ENCODE measurements around the gene MEIOB.

Gene MEIOB

DNA sequence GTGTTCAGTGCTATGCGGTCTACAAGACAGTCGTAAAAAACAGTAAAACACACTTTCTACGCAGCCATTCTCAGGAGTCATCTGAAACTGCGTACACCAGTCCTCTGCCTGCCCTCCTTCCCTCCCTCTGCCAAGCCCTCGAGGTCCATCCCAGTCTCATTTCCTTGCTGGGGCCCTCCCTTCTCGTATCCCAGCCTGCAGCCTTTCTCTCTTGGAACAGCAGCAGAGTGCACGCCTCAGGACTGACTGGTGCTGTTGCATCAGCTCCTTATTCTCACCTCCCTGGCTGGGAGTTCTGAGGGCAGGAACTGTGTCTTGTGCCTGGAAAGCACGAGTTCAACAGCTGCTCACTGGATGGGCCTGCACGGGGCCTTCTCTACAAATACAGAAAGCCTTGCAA, 32.4 kb downstream of the MEIOB start:
- TF ChIP-seq POU2F2 (IDR thresholded peaks at IDR 0.05; ENCODE audit: low read depth, low read length) (no peak), POLR2AphosphoS5 (IDR thresholded peaks at IDR 0.05; ENCODE audit: low read depth, low read length) (no peak), SPI1 (IDR thresholded peaks at IDR 0.05; ENCODE audit: low read depth, low read length) (no peak), POLR2A (IDR thresholded peaks at IDR 0.05; ENCODE audit: low read depth, low read length) (no peak), TAF1 (IDR thresholded peaks at IDR 0.05; ENCODE audit: low read depth, low read length) (no peak), PAX5 (IDR thresholded peaks at IDR 0.05; ENCODE audit: insufficient read depth, low read length, severe bottlenecking) (no peak)
- FAIRE-seq, result no peak
- DNase-seq (ENCODE audit: insufficient read length, low spot score), result no peak

DNA sequence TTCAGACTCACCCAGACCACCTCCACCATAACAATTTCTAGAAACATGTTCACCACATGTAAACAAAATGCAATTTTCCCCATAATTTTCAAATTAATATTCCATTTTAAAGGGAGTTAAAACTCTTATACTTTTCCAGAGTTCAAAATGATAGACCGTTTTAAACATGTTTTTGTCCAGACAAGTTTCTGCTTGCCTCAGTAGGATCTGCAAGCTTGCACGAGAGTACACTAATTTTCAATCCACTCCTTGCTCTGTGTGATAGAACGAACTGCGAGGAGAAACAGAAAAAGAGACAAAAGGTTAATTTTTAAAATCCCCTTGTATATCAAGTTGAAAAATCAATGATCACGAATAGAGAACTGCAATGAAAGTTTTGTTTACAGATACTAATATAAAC, 37.9 kb downstream of the MEIOB start:
- DNase-seq (ENCODE audit: insufficient read length, low spot score), result no peak

DNA sequence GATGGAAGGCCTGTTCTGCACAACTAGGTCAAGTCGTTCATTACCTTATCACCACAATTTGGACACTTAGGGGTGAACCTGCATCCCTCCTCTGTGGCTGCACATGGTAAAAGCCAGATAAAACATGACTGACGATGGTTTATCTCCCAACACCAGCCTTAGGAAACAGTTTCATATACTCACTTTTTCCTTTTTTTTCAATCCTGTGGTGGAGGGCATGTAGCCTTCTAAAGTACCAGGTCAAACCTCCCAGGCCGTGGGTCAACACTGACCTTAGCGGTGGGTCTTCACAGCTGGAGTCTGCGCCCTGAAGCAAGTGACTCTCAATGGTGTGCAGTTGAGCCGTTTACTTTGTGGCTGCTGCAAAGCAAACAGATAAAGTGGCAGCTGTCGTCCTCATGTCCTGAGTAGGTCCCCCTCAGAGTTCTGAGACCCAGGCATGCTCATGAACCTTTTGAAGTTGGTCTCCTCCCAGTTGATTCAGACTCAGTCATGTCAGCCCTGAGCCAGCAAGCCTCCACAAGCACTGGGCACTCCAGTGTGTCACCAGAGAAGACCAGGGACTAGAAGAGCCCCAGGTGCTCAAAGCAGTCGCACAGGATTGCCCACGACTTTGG, 39.0 kb downstream of the MEIOB start:
- TF ChIP-seq POLR2AphosphoS5 (IDR thresholded peaks at IDR 0.05; ENCODE audit: low read depth, low read length), result no peak
- DNase-seq (ENCODE audit: insufficient read length, low spot score), result no peak
- no peak for FAIRE-seq

More for the DNA sequence above, 37.9 kb downstream of the MEIOB start:
- TF ChIP-seq POU2F2 (IDR thresholded peaks at IDR 0.05; ENCODE audit: low read depth, low read length) (no peak), TAF1 (IDR thresholded peaks at IDR 0.05; ENCODE audit: low read depth, low read length) (no peak), POLR2AphosphoS5 (IDR thresholded peaks at IDR 0.05; ENCODE audit: low read depth, low read length) (no peak), SPI1 (IDR thresholded peaks at IDR 0.05; ENCODE audit: low read depth, low read length) (no peak), PAX5 (IDR thresholded peaks at IDR 0.05; ENCODE audit: insufficient read depth, low read length, severe bottlenecking) (no peak), POLR2A (IDR thresholded peaks at IDR 0.05; ENCODE audit: low read depth, low read length) (no peak)
- FAIRE-seq, result no peak

DNA sequence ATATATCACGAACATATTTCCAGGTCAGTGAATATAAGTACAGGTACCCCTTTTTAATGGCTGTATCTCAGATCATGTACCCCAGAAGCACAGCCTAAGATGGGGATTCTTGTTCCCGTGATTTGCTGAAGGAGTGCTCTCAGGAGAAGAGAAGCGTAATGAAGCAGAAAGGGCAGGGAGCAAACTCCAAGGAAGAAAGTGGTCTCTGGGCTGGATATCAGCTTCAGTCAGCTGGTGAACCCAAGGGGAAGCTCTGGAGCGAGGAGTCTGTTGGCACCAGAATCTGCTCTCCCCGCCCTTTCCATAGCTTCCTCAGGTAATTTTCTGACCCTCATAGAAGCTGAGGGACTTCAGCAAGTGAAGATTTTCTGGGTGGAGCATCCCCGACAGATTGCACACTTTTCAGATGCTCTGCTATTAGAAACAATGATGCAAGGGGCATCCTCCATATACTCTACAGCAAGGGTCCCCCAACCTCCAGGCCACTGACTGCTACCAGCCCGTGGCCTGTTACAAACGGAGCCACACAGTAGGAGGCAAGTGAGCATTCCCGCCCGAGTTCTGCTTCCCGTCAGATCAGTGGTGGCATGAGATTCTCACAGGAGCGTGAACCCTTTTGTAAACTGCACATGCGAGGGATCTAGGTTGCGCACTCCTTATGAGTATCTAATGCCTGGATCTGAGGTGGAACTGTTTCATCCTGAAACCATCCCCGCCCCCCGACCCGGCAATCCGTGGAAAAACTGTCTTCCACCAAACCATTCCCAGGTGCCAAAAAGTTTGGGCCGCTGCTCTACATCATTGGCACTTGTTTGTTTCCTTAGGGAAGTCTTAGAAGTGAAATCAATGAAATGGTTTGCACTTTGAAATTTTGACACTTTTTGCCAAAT, 40.5 kb downstream of the MEIOB start:
- TF ChIP-seq POU2F2 (IDR thresholded peaks at IDR 0.05; ENCODE audit: low read depth, low read length) (no peak), POLR2AphosphoS5 (IDR thresholded peaks at IDR 0.05; ENCODE audit: low read depth, low read length) (no peak), POLR2A (IDR thresholded peaks at IDR 0.05; ENCODE audit: low read depth, low read length) (no peak), SPI1 (IDR thresholded peaks at IDR 0.05; ENCODE audit: low read depth, low read length) (no peak), PAX5 (IDR thresholded peaks at IDR 0.05; ENCODE audit: insufficient read depth, low read length, severe bottlenecking) (no peak), TAF1 (IDR thresholded peaks at IDR 0.05; ENCODE audit: low read depth, low read length) (no peak)
- FAIRE-seq, result no peak
- no peak for DNase-seq (ENCODE audit: insufficient read length, low spot score)

DNA sequence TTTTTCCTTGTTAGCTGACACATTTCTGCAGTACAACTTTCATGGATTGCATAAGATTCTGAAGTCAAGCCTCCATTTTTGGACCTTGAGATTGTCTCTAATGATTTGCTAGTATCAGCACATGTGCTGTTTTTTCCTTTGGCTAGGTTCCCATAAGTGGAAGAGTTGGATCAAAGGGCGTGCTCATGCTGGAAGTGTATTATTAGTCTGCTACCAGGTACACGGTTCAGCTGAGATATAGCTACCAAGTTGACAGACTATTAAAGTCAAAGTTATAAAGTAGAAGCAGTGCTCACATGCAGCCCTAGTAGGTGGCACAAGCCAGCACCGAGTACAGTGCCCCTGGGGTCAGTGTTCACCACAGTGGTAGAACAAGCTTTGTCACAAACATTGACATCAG, 41.8 kb downstream of the MEIOB start:
- FAIRE-seq (no peak), DNase-seq (ENCODE audit: insufficient read length, low spot score) (no peak)
- TF ChIP-seq SPI1 (IDR thresholded peaks at IDR 0.05; ENCODE audit: low read depth, low read length), result no peak
- TF ChIP-seq POLR2A (IDR thresholded peaks at IDR 0.05; ENCODE audit: low read depth, low read length), result no peak
- no peak for TF ChIP-seq POU2F2 (IDR thresholded peaks at IDR 0.05; ENCODE audit: low read depth, low read length)
- TF ChIP-seq TAF1 (IDR thresholded peaks at IDR 0.05; ENCODE audit: low read depth, low read length), result no peak
- TF ChIP-seq PAX5 (IDR thresholded peaks at IDR 0.05; ENCODE audit: insufficient read depth, low read length, severe bottlenecking), result no peak
- TF ChIP-seq POLR2AphosphoS5 (IDR thresholded peaks at IDR 0.05; ENCODE audit: low read depth, low read length), result no peak

DNA sequence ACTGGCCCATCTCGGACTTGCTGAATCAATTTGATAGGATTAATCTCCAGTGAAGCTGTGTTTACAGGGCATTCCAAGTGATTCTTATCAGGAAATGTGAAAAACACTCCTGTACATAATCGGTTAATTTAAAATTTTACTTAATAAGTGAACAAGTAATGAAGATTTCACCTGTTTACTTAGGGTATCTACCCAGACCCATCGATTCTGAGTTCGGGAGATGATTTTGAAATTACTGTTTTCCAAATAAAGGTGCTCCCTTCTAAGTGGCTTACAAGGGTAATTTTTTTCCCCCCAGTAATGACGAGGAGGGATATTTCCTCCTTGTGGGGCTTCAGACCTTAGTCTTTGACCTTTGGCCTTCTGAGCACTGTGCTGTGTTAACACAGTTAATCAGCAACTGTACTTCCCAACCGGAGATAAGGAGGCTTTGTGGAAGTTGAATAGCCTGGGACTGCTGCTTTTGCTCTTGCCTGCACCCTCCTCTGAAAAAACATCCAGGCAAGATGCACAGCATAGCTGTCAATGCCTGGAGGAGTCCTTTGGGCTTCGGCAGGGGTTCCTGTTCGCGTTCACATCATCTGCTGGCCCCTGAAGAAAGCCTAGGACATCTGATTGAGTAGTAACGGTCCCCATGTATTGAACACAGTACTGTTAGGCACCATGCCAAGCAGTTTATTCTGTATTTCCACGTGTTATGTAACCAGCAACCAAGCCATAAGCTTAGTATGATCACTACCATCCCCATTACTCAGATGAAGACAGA, 43.1 kb downstream of the MEIOB start:
- DNase-seq (ENCODE audit: insufficient read length, low spot score) (no peak), FAIRE-seq (no peak)
- TF ChIP-seq PAX5 (IDR thresholded peaks at IDR 0.05; ENCODE audit: insufficient read depth, low read length, severe bottlenecking) (no peak), POLR2AphosphoS5 (IDR thresholded peaks at IDR 0.05; ENCODE audit: low read depth, low read length) (no peak), TAF1 (IDR thresholded peaks at IDR 0.05; ENCODE audit: low read depth, low read length) (no peak), POU2F2 (IDR thresholded peaks at IDR 0.05; ENCODE audit: low read depth, low read length) (no peak), SPI1 (IDR thresholded peaks at IDR 0.05; ENCODE audit: low read depth, low read length) (no peak), POLR2A (IDR thresholded peaks at IDR 0.05; ENCODE audit: low read depth, low read length) (no peak)

GRCh38 chr16:1826691-1827573, 45.0 kb downstream of the MEIOB start, which contains the start of the genes FAHD1 and HAGH:
FAHD1 (plus strand) TSS chr16:1827206; CDS start chr16:1827239, 33 bp downstream.
HAGH (minus strand) TSS chr16:1826825; CDS start chr16:1826787, 38 bp downstream.
- TF ChIP-seq PAX5 (IDR thresholded peaks at IDR 0.05; ENCODE audit: insufficient read depth, low read length, severe bottlenecking) (no peak), POU2F2 (IDR thresholded peaks at IDR 0.05; ENCODE audit: low read depth, low read length) (peak; percentile 80), POLR2AphosphoS5 (IDR thresholded peaks at IDR 0.05; ENCODE audit: low read depth, low read length) (peak; percentile 80), POLR2A (IDR thresholded peaks at IDR 0.05; ENCODE audit: low read depth, low read length) (peak; percentile 74), TAF1 (IDR thresholded peaks at IDR 0.05; ENCODE audit: low read depth, low read length) (peak; percentile 40; the same call in 1 of the 2 replicates), SPI1 (IDR thresholded peaks at IDR 0.05; ENCODE audit: low read depth, low read length) (no peak)
- FAIRE-seq (peak; percentile 100), DNase-seq (ENCODE audit: insufficient read length, low spot score) (peak; percentile 98)

DNA sequence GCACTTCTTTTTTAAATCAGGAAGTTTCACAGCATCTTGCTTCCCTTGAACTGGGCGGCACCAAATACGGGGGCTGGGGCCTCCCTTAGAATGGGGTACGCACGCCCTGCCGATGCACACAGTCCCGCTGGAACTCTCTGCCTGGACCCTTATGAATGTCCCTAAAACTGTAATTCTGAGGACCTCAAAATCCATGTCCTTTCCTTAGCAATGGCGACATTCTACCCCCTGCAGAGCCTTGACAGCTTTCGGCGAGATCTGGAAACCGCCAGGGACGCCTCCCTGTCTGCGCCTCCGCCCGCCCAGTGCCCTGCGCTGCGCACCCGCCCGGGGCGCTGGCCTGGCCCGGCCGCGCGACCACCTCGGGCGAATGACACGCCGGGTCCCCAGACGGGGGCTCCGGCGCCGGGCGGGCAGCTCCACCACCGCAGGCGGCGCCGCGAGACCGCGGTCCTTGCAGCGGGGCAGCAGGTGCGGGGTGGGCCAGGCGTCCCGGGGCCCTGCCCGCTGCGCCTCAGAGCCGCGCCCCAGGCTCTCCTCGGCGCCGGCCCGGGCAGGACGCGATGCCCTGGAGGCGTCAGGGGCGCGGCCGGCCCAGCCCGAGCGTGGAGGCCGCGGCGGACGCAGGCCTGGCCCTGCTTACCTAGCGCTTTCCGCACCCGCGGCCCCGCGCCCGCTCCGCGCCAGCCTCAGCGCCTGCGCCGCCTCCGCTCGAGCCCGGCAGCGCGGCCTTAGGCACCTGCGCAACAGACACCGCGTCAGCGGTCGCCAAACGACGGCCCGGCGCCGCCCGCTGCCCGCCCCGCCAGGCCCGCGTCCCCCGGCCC, 45.9 kb downstream of the MEIOB start:
- FAIRE-seq (peak; percentile 41), DNase-seq (ENCODE audit: insufficient read length, low spot score) (peak; percentile 81)
- TF ChIP-seq TAF1 (IDR thresholded peaks at IDR 0.05; ENCODE audit: low read depth, low read length) (no peak), POLR2A (IDR thresholded peaks at IDR 0.05; ENCODE audit: low read depth, low read length) (no peak), POU2F2 (IDR thresholded peaks at IDR 0.05; ENCODE audit: low read depth, low read length) (no peak), PAX5 (IDR thresholded peaks at IDR 0.05; ENCODE audit: insufficient read depth, low read length, severe bottlenecking) (no peak), SPI1 (IDR thresholded peaks at IDR 0.05; ENCODE audit: low read depth, low read length) (no peak), POLR2AphosphoS5 (IDR thresholded peaks at IDR 0.05; ENCODE audit: low read depth, low read length) (no peak)
